ENCODE results near the gene KRT28.

GRCh38 chr17:40799859-40800258 is at the start of gene KRT28:
- TF ChIP-seq CTCF (IDR thresholded peaks at IDR 0.05), result no peak
- TF ChIP-seq POLR2AphosphoS5 (IDR thresholded peaks at IDR 0.05; ENCODE audit: low read depth, low read length), result no peak

Measured in Panc1 (cell line).